ENCODE results near the gene BLZF1.

Gene BLZF1

DNA sequence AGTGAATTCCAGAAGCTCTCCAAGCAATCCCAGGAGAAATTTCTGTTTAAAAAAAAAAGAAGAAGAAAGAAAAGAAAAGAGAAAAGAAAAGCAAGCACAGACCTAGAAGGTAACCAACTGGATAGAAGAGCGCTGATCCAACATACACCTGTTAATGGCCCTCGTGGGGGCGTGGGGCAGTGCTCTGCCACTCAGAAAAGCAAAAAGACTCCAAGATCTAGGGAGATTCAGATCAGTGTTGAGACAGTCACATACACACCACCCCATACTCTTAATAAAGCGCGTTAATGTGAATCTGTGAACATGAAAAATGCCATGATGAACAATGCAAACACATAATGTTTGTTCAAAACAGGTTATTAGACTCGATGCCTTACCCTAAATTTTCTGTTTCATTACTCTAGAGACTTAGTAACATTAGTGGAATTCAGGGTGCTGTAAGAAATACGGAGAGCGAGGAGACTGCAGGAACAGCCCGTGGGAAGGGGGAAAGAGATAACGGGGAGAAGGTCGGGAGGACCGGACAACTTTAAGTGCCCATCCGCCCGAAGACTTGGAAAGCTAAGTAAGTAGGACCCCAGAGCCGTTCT is 804 bp upstream of the BLZF1 start:
- Histone ChIP-seq H3K36me3 (ENCODE audit: control insufficient read depth, insufficient read depth, low read length) (no peaks in the 10 kb centered on the region), H3K9ac (no peak overlapping the region), H3K4me1 (no peaks in the 10 kb centered on the region), H3K27ac (peak overlapping the region; percentile 89), H3K4me2 (ENCODE audit: low read length) (peak overlapping the region; percentile 73), H3K9me3 (ENCODE audit: control insufficient read depth, low read length) (no peaks in the 10 kb centered on the region), H3K79me2 (peaks cover 7% of the 10 kb centered on the region), H2AFZ (peak overlapping the region; percentile 79), H3K27me3 (ENCODE audit: control insufficient read depth, insufficient read depth, low read length) (no peaks in the 10 kb centered on the region), H3K4me3 (ENCODE audit: low read depth, low read length) (peak overlapping the region; percentile 88)
- TF ChIP-seq, protein P1, sequence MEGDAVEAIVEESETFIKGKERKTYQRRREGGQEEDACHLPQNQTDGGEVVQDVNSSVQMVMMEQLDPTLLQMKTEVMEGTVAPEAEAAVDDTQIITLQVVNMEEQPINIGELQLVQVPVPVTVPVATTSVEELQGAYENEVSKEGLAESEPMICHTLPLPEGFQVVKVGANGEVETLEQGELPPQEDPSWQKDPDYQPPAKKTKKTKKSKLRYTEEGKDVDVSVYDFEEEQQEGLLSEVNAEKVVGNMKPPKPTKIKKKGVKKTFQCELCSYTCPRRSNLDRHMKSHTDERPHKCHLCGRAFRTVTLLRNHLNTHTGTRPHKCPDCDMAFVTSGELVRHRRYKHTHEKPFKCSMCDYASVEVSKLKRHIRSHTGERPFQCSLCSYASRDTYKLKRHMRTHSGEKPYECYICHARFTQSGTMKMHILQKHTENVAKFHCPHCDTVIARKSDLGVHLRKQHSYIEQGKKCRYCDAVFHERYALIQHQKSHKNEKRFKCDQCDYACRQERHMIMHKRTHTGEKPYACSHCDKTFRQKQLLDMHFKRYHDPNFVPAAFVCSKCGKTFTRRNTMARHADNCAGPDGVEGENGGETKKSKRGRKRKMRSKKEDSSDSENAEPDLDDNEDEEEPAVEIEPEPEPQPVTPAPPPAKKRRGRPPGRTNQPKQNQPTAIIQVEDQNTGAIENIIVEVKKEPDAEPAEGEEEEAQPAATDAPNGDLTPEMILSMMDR (IDR thresholded peaks at IDR 0.05), result no peak

DNA sequence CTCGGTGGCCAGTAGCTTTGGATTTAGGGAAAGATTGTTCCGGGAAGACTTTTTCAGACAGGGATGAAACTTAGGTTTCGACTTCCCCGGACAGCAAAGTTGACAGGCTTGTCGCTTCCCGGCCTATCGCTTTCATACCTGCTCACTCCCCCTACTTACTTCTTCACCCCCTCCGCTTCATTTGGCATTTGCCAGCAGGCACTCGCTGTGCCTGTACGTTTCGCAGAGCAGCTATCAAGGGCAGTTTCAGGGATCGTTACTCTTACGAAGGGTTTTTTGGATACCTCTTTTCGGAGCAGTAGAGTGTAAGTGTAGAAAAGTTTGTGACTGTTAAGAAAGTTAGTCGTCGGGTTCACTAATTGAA is 393 bp downstream of the BLZF1 start:
- Histone ChIP-seq H3K27me3 (ENCODE audit: control insufficient read depth, insufficient read depth, low read length) (no peaks in the 10 kb centered on the region), H3K4me3 (ENCODE audit: low read depth, low read length) (peak overlapping the region; percentile 88), H3K9ac (no peak overlapping the region), H3K4me2 (ENCODE audit: low read length) (peak overlapping the region; percentile 84), H3K4me1 (no peaks in the 10 kb centered on the region), H2AFZ (peak overlapping the region; percentile 89), H3K27ac (peak overlapping the region; percentile 89), H3K79me2 (peaks cover 7% of the 10 kb centered on the region), H3K36me3 (ENCODE audit: control insufficient read depth, insufficient read depth, low read length) (no peaks in the 10 kb centered on the region), H3K9me3 (ENCODE audit: control insufficient read depth, low read length) (no peaks in the 10 kb centered on the region)
- TF ChIP-seq, protein P1 (IDR thresholded peaks at IDR 0.05), result no peak

DNA sequence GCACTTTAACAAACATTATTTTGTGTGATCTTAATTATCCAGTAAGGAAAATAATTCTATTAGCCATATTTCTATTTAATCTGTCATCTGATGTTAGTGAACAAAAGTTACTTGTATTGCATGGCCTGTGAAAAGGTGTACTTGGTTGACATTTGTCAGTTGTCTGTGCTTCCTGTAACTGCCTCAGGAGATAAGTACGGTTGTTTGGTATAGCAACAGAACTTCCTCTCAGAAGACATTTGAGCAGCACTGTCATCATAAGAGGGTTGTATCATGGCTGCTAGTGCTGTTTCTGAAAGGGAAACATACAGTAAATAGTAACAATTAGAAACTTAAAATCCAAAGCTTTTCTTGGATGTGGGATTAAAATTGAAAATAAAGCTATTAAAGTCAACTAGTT is 3.4 kb downstream of the BLZF1 start:
- Histone ChIP-seq H3K36me3 (ENCODE audit: control insufficient read depth, insufficient read depth, low read length) (no peaks in the 10 kb centered on the region), H2AFZ (no peak overlapping the region), H3K27ac (no peak overlapping the region), H3K27me3 (ENCODE audit: control insufficient read depth, insufficient read depth, low read length) (no peaks in the 10 kb centered on the region), H3K79me2 (peaks cover 7% of the 10 kb centered on the region), H3K4me3 (ENCODE audit: low read depth, low read length) (no peak overlapping the region), H3K9me3 (ENCODE audit: control insufficient read depth, low read length) (no peaks in the 10 kb centered on the region), H3K4me2 (ENCODE audit: low read length) (no peak overlapping the region), H3K4me1 (no peaks in the 10 kb centered on the region), H3K9ac (no peak overlapping the region)
- TF ChIP-seq, protein P1 (IDR thresholded peaks at IDR 0.05), result no peak

DNA sequence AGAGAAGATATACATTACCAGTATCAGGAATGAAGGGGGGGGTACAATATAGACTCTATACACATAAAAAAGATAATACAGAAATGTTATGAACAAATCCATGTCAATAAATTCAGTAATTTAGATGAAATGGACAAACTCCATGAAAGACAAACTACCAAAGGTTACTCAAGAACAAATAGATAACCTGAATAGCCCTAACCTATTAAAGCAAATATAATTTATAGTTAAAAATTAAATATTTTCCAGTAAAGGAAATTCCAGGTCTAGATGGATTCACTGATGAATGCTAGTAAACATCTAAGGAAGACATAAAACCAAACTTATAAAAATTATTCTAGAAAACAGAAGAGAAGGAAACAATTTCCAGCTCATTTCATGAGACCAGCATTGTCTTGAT is 13.2 kb downstream of the BLZF1 start:
- Histone ChIP-seq H3K9me3 (ENCODE audit: control insufficient read depth, low read length) (no peaks in the 10 kb centered on the region), H3K4me3 (ENCODE audit: low read depth, low read length) (no peak overlapping the region), H3K27ac (no peak overlapping the region), H3K9ac (no peak overlapping the region), H3K4me1 (no peaks in the 10 kb centered on the region), H3K4me2 (ENCODE audit: low read length) (no peak overlapping the region), H3K79me2 (no peaks in the 10 kb centered on the region), H3K36me3 (ENCODE audit: control insufficient read depth, insufficient read depth, low read length) (no peaks in the 10 kb centered on the region), H3K27me3 (ENCODE audit: control insufficient read depth, insufficient read depth, low read length) (no peaks in the 10 kb centered on the region), H2AFZ (no peak overlapping the region)
- TF ChIP-seq, protein P1 (IDR thresholded peaks at IDR 0.05), result no peak

DNA sequence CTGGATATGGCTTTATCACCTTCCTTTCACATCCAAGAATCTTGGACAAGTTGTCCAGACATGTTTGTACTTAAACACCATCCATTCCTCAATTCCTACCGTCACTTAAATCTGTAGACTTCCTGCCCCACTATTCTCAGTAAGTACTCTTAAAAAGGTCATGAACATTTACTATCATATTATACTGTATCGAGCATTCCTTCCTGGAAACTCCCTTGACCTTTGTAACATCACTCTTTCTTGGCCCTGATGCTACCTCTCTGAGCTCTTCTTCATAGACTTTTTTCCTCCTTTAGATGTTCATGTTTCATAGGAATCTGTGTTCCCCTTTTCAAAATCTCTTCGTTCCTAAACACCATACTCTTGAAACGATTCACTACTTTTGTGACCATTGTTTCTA is 15.5 kb downstream of the BLZF1 start:
- Histone ChIP-seq H3K4me1 (no peaks in the 10 kb centered on the region), H3K36me3 (ENCODE audit: control insufficient read depth, insufficient read depth, low read length) (no peaks in the 10 kb centered on the region), H3K27ac (no peak overlapping the region), H3K9ac (no peak overlapping the region), H3K79me2 (no peaks in the 10 kb centered on the region), H3K4me2 (ENCODE audit: low read length) (no peak overlapping the region), H3K9me3 (ENCODE audit: control insufficient read depth, low read length) (no peaks in the 10 kb centered on the region), H2AFZ (no peak overlapping the region), H3K4me3 (ENCODE audit: low read depth, low read length) (no peak overlapping the region), H3K27me3 (ENCODE audit: control insufficient read depth, insufficient read depth, low read length) (no peaks in the 10 kb centered on the region)
- TF ChIP-seq, protein P1 (IDR thresholded peaks at IDR 0.05), result no peak

All from parathyroid adenoma (tissue), 2 donors.